HG03025 (cell line): ENCODE data around the gene TGM2.
"Not testable (repeated sequence)": the region's sequence is repeated elsewhere in the genome, so short reads cannot be mapped to it uniquely, and the experiment has no call there.

Source experiments
- ATAC-seq: cut with Tn5 transposase; IDR thresholded peaks from one replicate; pipeline ENCODE4 v1.9.1; 2021; ENCODE audit warnings: mild to moderate bottlenecking, moderate library complexity; ENCODE audit not compliant: unreplicated experiment, low FRiP score

TGM2 gene

GRCh38 chr20:38120625-38120988 is 44.5 kb downstream of the TGM2 start:
- ATAC-seq, result no peak

DNA sequence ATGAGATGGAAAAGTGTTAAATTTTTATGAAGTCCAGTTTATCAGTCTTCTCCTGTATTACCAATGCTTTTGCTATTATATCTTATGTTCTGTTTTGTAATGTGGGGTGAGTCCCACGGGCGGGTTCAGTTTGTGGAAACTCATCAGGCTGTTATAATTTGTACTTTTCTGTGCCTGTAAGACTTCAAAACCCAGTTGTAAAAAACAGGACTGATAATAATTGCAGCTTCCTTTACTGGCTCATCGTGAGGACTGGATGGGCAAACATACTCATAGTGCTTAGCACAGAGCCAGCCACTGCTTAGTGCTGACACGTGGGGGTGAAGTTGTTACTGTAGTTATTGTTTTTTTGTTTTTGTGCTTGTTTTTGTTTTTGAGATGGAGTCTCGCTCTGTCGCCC is 45.6 kb downstream of the TGM2 start:
- ATAC-seq, result no peak

GRCh38 chr20:38117635-38118034 is 47.4 kb downstream of the TGM2 start:
- no peak for ATAC-seq

- ATAC-seq, result no peak
Observed at GRCh38 chr20:38117205-38117604, 47.9 kb downstream of the TGM2 start.

DNA sequence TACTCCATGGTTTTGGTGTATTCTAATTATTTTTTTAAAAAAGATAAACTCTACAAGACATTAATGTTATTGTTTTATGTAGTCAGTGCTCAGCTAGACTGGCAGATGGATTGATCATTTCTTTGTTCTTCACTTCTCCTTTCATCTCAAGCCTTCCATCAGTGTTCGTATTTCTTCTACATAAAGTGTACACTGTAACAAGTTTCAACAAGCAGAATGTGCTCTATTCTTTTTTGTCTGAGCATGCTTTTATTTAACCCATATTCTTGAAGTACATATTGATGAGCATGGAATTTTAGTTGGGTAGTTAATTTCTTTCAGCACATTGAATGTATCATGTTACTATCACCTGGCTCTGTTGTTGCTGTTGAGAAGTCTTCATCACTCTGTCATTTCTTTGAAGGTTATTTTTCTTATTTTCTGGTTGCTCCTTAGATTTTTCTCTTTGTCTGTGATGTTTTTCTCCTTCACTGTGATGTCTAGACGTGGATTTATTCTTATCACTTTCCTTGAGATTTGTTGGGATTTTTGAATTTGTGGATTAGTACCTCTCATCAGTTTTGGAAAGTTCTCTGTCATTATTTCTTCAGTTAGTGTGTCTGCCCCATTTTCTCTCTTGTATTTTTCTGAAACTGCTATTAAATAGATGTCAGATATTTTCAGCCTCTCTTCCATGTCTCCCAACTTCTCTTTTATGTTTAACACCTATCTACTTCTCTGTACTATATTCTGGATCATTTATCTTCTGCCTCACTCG is 48.5 kb downstream of the TGM2 start:
- ATAC-seq, result no peak

GRCh38 chr20:38115896-38116295 is 49.2 kb downstream of the TGM2 start:
- ATAC-seq, result no peak

DNA sequence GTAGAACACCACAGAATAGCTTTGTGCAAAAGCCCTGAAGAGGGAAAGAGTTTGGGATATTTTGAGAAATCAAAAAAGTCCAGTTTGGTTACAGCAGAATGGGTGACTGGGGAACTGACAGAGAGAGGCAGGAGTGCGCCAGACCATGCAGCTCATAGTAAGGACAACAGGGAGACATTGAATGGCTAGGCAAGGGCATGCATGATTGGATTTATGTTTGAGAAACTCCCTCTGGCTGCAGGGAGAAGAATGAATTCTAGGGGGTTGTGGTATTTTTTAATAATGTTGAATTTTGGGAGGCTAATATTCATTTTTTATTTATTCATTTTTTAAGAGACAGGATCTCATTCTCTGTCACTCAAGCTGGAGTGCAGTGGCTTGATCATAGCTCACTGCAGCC is 49.9 kb downstream of the TGM2 start:
- ATAC-seq, result no peak

DNA sequence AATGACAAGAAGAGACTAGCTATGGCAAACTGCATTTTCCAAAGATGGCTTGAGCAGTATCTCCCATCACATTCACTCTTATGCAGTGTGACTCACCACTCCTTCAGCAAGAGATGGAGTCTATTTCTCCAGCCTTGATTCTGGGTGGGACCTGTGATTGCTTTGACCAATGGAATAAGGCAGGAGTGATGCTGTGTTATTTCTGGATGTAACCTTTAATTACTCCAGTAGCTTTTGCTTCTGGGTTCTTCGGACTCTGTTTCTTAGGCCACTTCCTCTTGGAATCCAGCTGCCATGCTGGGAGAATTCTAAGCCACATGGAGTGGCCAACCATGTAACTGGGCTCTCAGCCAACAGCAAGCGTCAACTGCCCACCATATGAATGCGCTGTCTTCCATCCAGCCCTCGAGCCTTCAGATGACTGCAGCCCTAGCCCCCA is 50.7 kb downstream of the TGM2 start:
- ATAC-seq, result no peak

GRCh38 chr20:38113401-38114325 is 51.4 kb downstream of the TGM2 start:
- ATAC-seq, result no peak

DNA sequence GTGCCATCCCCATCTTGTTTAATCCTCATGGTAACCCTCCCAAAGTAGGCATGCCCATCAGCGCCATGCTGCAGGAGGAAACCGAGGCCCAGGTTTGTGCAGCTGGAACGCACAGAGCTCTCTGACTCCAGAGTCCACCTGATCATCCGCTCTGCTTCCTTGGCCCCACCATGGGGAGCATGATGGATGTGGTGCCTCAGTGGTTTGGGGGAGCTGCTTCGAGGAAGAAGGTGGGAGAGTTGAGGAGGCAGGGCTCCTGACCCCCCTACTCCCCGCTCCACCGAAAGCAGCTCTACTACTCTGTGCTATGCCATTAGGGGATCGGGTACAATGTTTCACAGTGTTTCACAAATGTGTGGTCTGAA is 52.2 kb downstream of the TGM2 start:
- no peak for ATAC-seq

- no peak for ATAC-seq
Observed at GRCh38 chr20:38112261-38112929, 52.7 kb downstream of the TGM2 start.

- no peak for ATAC-seq
Observed at GRCh38 chr20:38111366-38112232, 53.5 kb downstream of the TGM2 start.

- no peak for ATAC-seq
Observed at GRCh38 chr20:38110525-38111178, 54.4 kb downstream of the TGM2 start.

GRCh38 chr20:38109591-38110524 is 55.2 kb downstream of the TGM2 start:
- no peak for ATAC-seq

DNA sequence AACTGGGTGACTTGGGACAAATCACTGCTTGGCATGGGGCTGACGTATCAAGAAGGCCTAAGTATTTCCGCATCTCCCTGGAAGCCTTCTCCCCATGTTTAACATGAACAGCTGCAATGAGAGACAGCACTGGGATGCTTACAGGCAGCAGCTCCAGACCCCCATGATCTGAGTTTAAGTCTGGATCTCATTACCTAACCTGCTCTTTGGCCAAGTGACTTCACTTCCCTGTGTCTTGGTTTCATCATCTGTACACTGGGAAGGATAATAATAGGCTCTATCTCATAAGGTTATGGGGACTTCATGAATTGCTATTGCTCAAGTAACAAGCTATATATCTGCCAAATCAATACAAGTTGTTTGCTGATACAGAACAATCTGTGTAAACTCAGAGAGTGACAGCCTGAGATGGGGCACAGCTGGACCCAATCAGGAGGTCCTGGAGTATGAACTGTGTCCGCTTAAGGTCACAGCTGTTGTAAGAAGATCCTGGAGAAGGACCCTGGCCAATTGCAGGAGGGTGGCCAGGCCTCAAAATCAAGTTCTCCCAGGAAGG is 56.0 kb downstream of the TGM2 start:
- ATAC-seq, result no peak

GRCh38 chr20:38108438-38108985 is 56.6 kb downstream of the TGM2 start:
- no peak for ATAC-seq

- ATAC-seq, result not testable (repeated sequence)
Observed at GRCh38 chr20:38107916-38108315, 57.2 kb downstream of the TGM2 start.

DNA sequence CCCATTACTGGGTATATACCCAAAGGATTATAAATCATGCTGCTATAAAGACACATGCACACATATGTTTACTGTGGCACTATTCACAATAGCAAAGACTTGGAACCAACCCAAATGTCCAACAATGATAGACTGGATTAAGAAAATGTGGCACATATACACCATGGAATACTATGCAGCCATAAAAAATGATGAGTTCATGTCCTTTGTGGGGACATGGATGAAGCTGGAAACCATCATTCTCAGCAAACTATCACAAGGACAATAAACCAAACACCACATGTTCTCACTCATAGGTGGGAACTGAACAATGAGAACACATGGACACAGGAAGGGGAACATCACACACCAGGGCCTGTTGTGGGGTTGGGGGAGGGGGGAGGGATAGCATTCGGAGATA is 57.7 kb downstream of the TGM2 start:
- not testable (repeated sequence) for ATAC-seq
